ENCODE results near the gene KCNJ1. TPM values are rescaled to one million over a fixed set of nuclear protein-coding genes. Genes with fewer than 3 reads are reported as not detected.

KCNJ1 gene
- total RNA-seq, 2 donors from 2014 or later: 1.1 TPM; not detected in 1

GRCh38 chr11:128824191-128825049 lies 42.7 kb downstream of the KCNJ1 start:
- Histone ChIP-seq H3K36me3 (no peaks in the 10 kb centered on the region), H3K4me1 (ENCODE audit: control insufficient read depth in 1 of 2, low read depth in 2 of 2) (peaks cover 0 to 8% of the 10 kb centered on the region in 2 donors), H3K27me3 (replicated peaks; ENCODE audit: insufficient read depth) (no peaks in the 10 kb centered on the region), H3K9me3 (no peaks in the 10 kb centered on the region), H3K4me3 (peak overlapping the region; percentile 70), H3K27ac (peak overlapping the region in 1 of 2 donors; percentile 39)
- TF ChIP-seq CTCF (IDR thresholded peaks at IDR 0.05): no peak
- no peak for DNase-seq (ENCODE audit: low spot score)
- no peak for ATAC-seq (ENCODE audit: insufficient number of reproducible peaks, low FRiP score, low read depth)

- no peak for ATAC-seq (ENCODE audit: insufficient number of reproducible peaks, low FRiP score, low read depth)
- peak overlapping the region; percentile 70 for H3K4me3 ChIP-seq
- H3K4me1 ChIP-seq (ENCODE audit: control insufficient read depth in 1 of 2, low read depth in 2 of 2): peaks cover 0 to 8% of the 10 kb centered on the region in 2 donors
- H3K27me3 ChIP-seq (replicated peaks; ENCODE audit: insufficient read depth): no peaks in the 10 kb centered on the region
- no peak for DNase-seq (ENCODE audit: low spot score)
- no peak for TF ChIP-seq CTCF (IDR thresholded peaks at IDR 0.05)
- no peaks in the 10 kb centered on the region for H3K9me3 ChIP-seq
- H3K36me3 ChIP-seq: no peaks in the 10 kb centered on the region
- no peak overlapping the region for H3K27ac ChIP-seq
These were observed 43.3 kb downstream of the KCNJ1 start for GRCh38 chr11:128823753-128824152.

- ATAC-seq (ENCODE audit: insufficient number of reproducible peaks, low FRiP score, low read depth): no peak
These were observed 45.0 kb downstream of the KCNJ1 start for GRCh38 chr11:128822130-128822529.

GRCh38 chr11:128821556-128821955 lies 45.5 kb downstream of the KCNJ1 start:
- no peak overlapping the region for H3K27ac ChIP-seq
- no peak for TF ChIP-seq CTCF (IDR thresholded peaks at IDR 0.05)
- peaks cover 0 to 3% of the 10 kb centered on the region in 2 donors for H3K4me1 ChIP-seq (ENCODE audit: control insufficient read depth in 1 of 2, low read depth in 2 of 2)
- no peak for ATAC-seq (ENCODE audit: insufficient number of reproducible peaks, low FRiP score, low read depth)
- no peak overlapping the region for H3K4me3 ChIP-seq
- H3K27me3 ChIP-seq (replicated peaks; ENCODE audit: insufficient read depth): no peaks in the 10 kb centered on the region
- DNase-seq (ENCODE audit: low spot score): no peak
- no peaks in the 10 kb centered on the region for H3K36me3 ChIP-seq
- no peaks in the 10 kb centered on the region for H3K9me3 ChIP-seq

More at GRCh38 chr11:128822130-128822529, 45.0 kb downstream of the KCNJ1 start:
- no peaks in the 10 kb centered on the region for H3K27me3 ChIP-seq (replicated peaks; ENCODE audit: insufficient read depth)
- H3K4me1 ChIP-seq (ENCODE audit: control insufficient read depth in 1 of 2, low read depth in 2 of 2): peaks cover 0 to 4% of the 10 kb centered on the region in 2 donors
- no peak for DNase-seq (ENCODE audit: low spot score)
- no peak for TF ChIP-seq CTCF (IDR thresholded peaks at IDR 0.05)
- H3K4me3 ChIP-seq: no peak overlapping the region
- no peak overlapping the region for H3K27ac ChIP-seq
- H3K9me3 ChIP-seq: no peaks in the 10 kb centered on the region
- no peaks in the 10 kb centered on the region for H3K36me3 ChIP-seq

- no peak for ATAC-seq (ENCODE audit: insufficient number of reproducible peaks, low FRiP score, low read depth)
- Histone ChIP-seq H3K27ac (no peak overlapping the region), H3K4me3 (no peak overlapping the region), H3K36me3 (no peaks in the 10 kb centered on the region), H3K27me3 (replicated peaks; ENCODE audit: insufficient read depth) (no peaks in the 10 kb centered on the region), H3K9me3 (no peaks in the 10 kb centered on the region), H3K4me1 (ENCODE audit: control insufficient read depth in 1 of 2, low read depth in 2 of 2) (peaks cover 0 to 3% of the 10 kb centered on the region in 2 donors)
- no peak for TF ChIP-seq CTCF (IDR thresholded peaks at IDR 0.05)
- DNase-seq (ENCODE audit: low spot score): no peak
These were observed 47.9 kb downstream of the KCNJ1 start for GRCh38 chr11:128819198-128819597.

Data from thoracic aorta (tissue), 2 donors.